Measurements from ENCODE around the gene ASTN2.
"Not testable (repeated sequence)": the region's sequence is repeated elsewhere in the genome, so short reads cannot be mapped to it uniquely, and the experiment has no call there.

Gene ASTN2

GRCh38 chr9:116464987-116465571 is 949.8 kb downstream of the ASTN2 start:
- no peak for DNase-seq

- DNase-seq = no peak
These were observed 950.4 kb downstream of the ASTN2 start for GRCh38 chr9:116464423-116464822.

GRCh38 chr9:116461632-116462031 is 953.2 kb downstream of the ASTN2 start:
- no peak for DNase-seq

GRCh38 chr9:116460026-116460425 is 954.8 kb downstream of the ASTN2 start:
- DNase-seq = no peak

- DNase-seq = no peak
These were observed 955.3 kb downstream of the ASTN2 start for GRCh38 chr9:116459576-116459975.

- no peak for DNase-seq
These were observed 958.3 kb downstream of the ASTN2 start for GRCh38 chr9:116456490-116457088.

- not testable (repeated sequence) for DNase-seq
These were observed 960.3 kb downstream of the ASTN2 start for GRCh38 chr9:116454539-116454938.

- DNase-seq = no peak
These were observed 961.1 kb downstream of the ASTN2 start for GRCh38 chr9:116453785-116454184.

GRCh38 chr9:116452634-116453033 is 962.2 kb downstream of the ASTN2 start:
- no peak for DNase-seq

- DNase-seq = no peak
These were observed 962.6 kb downstream of the ASTN2 start for GRCh38 chr9:116452227-116452626.

- DNase-seq = no peak
These were observed 963.2 kb downstream of the ASTN2 start for GRCh38 chr9:116451500-116452115.

- no peak for DNase-seq
These were observed 964.3 kb downstream of the ASTN2 start for GRCh38 chr9:116450378-116451139.

GRCh38 chr9:116449949-116450348 is 964.9 kb downstream of the ASTN2 start:
- no peak for DNase-seq

- DNase-seq = no peak
These were observed 966.4 kb downstream of the ASTN2 start for GRCh38 chr9:116448431-116448830.

GRCh38 chr9:116447934-116448333 is 966.9 kb downstream of the ASTN2 start:
- DNase-seq = no peak

- DNase-seq = no peak
These were observed 972.3 kb downstream of the ASTN2 start for GRCh38 chr9:116442528-116442927.

GRCh38 chr9:116437411-116438370 is 977.2 kb downstream of the ASTN2 start:
- no peak for DNase-seq

- DNase-seq = no peak
These were observed 978.7 kb downstream of the ASTN2 start for GRCh38 chr9:116436121-116436520.

GRCh38 chr9:116435706-116436105 is 979.2 kb downstream of the ASTN2 start:
- no peak for DNase-seq

- DNase-seq = no peak
These were observed 980.5 kb downstream of the ASTN2 start for GRCh38 chr9:116434314-116434713.

- DNase-seq = no peak
These were observed 982.8 kb downstream of the ASTN2 start for GRCh38 chr9:116432051-116432450.

GRCh38 chr9:116430849-116431248 is 984.0 kb downstream of the ASTN2 start:
- no peak for DNase-seq

GRCh38 chr9:116425244-116425643 is 989.6 kb downstream of the ASTN2 start:
- no peak for DNase-seq
